HPDE6-E6E7 (cell line): Measurements from ENCODE around the gene MAGI2.

Experiments used
- DNase-seq: peaks from one replicate; pipeline ENCODE4 v3.0.0; 2011; ENCODE audit warnings: missing footprints; ENCODE audit errors: extremely low spot score

MAGI2 gene

GRCh38 chr7:79453558-79454360, at the start of gene MAGI2:
Gene MAGI2, minus strand, starts transcription at chr7:79453667. Its CDS starts 347 bp downstream, at chr7:79453320.
- DNase-seq: no peak

GRCh38 chr7:79502151-79502550, 48.7 kb upstream of the MAGI2 start:
- DNase-seq: no peak

- no peak for DNase-seq
Measured at GRCh38 chr7:79500759-79501158, 47.3 kb upstream of the MAGI2 start.

- no peak for DNase-seq
Measured at GRCh38 chr7:79497728-79498127, 44.3 kb upstream of the MAGI2 start.

GRCh38 chr7:79495544-79496272, 42.2 kb upstream of the MAGI2 start:
- DNase-seq: no peak

- no peak for DNase-seq
Measured at GRCh38 chr7:79494046-79494445, 40.6 kb upstream of the MAGI2 start.

- no peak for DNase-seq
Measured at GRCh38 chr7:79489371-79489770, 35.9 kb upstream of the MAGI2 start.

- no peak for DNase-seq
Measured at GRCh38 chr7:79478386-79478785, 24.9 kb upstream of the MAGI2 start.

GRCh38 chr7:79475455-79475854, 22.0 kb upstream of the MAGI2 start:
- DNase-seq: no peak

GRCh38 chr7:79471699-79472098, 18.2 kb upstream of the MAGI2 start:
- no peak for DNase-seq

- no peak for DNase-seq
Measured at GRCh38 chr7:79471283-79471682, 17.8 kb upstream of the MAGI2 start.

GRCh38 chr7:79465551-79465950, 12.1 kb upstream of the MAGI2 start:
- no peak for DNase-seq

- no peak for DNase-seq
Measured at GRCh38 chr7:79464051-79464450, 10.6 kb upstream of the MAGI2 start.

GRCh38 chr7:79462390-79462789, 8.9 kb upstream of the MAGI2 start:
- DNase-seq: no peak

GRCh38 chr7:79461660-79462059, 8.2 kb upstream of the MAGI2 start:
- DNase-seq: peak; percentile 51

GRCh38 chr7:79459381-79459780, 5.9 kb upstream of the MAGI2 start:
- DNase-seq: no peak

GRCh38 chr7:79458796-79459195, 5.3 kb upstream of the MAGI2 start:
- no peak for DNase-seq

- no peak for DNase-seq
Measured at GRCh38 chr7:79455173-79455790, 1.8 kb upstream of the MAGI2 start.

- no peak for DNase-seq
Measured at GRCh38 chr7:79454361-79454960, 994 bp upstream of the MAGI2 start.

GRCh38 chr7:79453266-79453557, 255 bp downstream of the MAGI2 start:
- DNase-seq: no peak

- no peak for DNase-seq
Measured at GRCh38 chr7:79452495-79453265, 787 bp downstream of the MAGI2 start.

- peak; percentile 88 for DNase-seq
Measured at GRCh38 chr7:79452032-79452494, 1.4 kb downstream of the MAGI2 start.
